Left lobe of liver (tissue), 2 donors: ENCODE results near the gene RBM20. TPM values are rescaled to one million over a fixed set of nuclear protein-coding genes. Genes with fewer than 3 reads are reported as not detected.
A peak's percentile ranks its signal among the peaks of the same experiment; 100 is the strongest.
"Not testable (repeated sequence)": the region's sequence is repeated elsewhere in the genome, so short reads cannot be mapped to it uniquely, and the experiment has no call there.

Source experiments
- ATAC-seq: fragments of 200-7000 bp; cut with Tn5 transposase; one replicate; pipeline ENCODE4 v1.9.1; 2020; ENCODE audit warnings: mild to moderate bottlenecking, moderate library complexity
- DNase-seq: peaks from one replicate; pipeline ENCODE4 v3.0.0-alpha.2; 2020; ENCODE audit warnings: low spot score
- total RNA-seq: library from RNA; stranded (reverse); gene quantifications from one replicate; pipeline ENCODE4 v1.2.1, GENCODE V29; 2021
- donor health status: DM: no; HTN: no; CAD: no; lungs with moderate emphysema.
- donor health status: DM: no; HTN: yes; CAD: no.

Gene RBM20
- total RNA-seq, 1 donor from 2014 or later, result 0.33 TPM

DNA sequence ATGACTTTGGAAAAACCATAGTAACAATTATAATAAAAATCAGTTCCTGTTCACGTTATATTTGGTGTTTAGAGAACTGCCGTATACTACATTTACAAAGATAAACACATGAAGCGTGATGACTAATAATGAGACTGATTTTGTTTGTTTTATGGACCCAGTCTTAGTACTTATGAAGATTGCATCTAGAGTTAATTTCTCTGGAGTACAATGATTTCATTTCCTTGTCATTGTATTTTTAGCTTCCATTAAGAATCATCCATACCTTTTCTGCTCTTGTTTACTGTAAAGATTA is 2.9 kb downstream of the RBM20 start:
- no peak for ATAC-seq
- no peak for DNase-seq

DNA sequence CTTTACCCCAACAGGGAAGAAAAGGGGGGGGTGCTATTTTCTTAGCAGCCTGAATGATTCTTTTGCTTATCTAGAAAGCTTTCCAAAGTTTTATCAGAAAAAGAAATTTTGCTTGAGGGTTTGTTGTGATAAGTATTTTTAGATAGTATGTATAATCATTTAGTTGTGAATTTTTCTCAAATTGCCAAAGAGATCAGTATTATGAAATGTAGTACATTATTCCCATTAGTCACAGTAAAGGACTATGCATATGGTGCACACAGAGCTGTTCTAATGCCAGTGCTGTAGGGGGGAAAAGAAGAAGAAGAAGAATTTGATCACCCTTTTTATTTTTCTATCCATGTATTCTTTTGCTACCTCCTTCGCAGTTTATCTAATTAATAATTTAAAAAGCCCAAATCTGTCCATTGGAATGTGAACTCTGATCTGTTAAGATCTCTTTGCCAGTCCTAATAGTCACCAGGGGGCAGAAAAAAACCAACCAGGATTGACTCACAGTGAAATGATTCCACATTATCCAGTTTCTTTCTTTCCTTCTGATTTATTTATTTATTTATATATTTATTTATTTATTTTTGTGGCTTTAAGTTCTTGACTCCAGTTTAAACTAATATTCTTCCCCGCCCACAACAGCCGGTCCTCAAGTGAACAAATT is 4.7 kb downstream of the RBM20 start:
- ATAC-seq (peak; percentile 33), DNase-seq (no peak)

DNA sequence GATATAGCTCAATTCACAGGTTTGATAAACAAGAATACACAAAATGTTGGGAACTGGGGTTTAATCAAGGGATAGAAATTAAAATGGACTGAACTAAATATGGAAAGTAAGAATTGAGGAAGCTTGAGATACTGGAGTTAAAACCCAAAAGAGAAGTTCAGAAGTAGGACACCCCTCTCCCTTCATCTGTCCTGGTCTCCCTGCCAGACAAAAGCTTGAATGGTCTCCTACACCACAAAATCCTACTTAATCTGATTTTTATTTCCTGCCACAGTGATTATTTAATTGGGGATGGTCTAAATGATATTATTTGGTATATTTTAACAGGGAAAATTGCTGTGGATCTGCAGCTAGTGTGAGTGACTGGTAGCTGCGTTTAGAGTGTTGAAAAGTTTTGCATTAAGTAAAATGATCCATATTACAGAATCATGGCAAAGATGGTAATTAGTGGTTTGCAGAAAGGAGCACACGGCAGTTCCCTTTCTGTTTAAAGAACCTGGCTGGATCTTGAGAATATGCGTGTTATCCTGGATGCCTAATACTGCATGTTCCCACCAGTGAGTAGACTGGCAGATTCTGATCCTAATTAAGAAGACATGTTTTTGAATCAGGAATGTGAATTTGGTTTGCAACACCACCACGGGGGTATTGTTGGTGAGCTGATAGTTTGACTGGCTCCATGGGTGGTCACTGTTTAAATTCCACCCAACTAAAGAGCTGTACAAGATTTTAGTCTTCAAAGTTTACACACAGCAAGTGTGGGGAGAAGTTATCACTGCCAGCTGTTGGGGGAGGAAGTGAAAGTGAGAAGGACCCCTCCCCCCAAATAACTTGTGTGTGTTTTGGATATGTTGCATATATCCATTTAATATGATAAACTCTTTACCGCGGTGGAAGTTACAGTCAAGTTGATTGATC is 5.5 kb downstream of the RBM20 start:
- DNase-seq (no peak), ATAC-seq (no peak)

DNA sequence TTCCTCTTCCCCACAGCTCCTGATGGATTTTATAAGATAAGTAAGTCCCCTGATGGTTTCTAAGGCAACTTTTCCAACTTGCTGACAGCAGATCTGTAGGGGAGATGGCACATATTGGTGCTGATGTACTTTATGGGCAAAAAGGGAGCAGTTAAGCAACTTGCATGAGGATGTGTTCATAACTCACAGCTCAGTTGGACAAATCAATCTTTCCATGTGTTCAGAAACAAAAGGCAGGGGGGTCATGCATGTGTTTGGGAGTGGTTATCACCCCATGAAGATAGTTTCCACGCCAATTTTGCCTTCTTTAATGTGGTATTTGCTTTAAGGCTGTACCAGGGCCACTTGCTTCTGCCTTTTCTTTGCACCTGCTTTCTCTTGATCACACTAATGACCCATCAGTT is 6.1 kb downstream of the RBM20 start:
- ATAC-seq, result no peak

DNA sequence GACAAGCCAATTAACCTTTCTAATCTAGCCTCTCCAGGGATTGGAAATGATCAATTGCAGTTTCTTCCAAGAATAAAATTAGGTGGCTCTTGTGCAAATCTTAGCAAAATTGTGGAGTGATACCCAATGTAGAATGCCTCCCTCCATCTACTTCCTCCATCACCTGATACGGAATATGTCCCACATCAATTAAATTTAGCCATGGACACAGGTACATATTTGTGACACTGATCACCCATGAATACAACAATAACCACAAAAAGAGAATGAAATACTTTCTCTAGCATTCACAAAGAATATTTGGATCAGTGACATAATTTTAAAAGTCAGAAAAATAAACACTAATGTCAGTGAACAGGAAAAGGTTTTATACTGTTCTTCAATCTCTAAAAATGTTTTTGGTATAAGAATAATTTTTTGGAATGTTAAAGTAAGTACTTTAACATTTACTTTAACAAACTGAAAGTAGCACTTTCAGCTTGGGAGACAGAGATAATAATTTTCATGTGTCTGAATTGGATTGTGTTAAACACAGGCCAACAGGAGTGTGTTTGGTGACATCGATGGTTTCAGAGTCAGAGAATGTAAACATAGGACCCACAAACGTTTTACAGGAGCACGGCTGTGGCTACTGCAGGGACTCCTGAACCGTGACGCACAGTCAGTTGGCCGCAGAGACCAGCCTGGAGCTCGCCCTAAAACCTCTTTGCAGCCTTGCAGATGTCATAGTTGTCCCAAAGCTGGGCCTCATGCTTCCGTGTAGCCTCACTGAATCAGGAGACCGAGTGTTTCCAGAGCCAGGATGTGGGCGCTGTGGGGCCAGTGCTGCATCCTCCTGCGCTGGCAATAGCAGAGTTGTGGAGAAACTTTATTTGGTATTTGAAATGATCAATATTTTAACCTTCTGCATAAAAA is 7.2 kb downstream of the RBM20 start:
- DNase-seq (no peak), ATAC-seq (no peak)

More for the DNA sequence above, 6.1 kb downstream of the RBM20 start:
- no peak for DNase-seq

DNA sequence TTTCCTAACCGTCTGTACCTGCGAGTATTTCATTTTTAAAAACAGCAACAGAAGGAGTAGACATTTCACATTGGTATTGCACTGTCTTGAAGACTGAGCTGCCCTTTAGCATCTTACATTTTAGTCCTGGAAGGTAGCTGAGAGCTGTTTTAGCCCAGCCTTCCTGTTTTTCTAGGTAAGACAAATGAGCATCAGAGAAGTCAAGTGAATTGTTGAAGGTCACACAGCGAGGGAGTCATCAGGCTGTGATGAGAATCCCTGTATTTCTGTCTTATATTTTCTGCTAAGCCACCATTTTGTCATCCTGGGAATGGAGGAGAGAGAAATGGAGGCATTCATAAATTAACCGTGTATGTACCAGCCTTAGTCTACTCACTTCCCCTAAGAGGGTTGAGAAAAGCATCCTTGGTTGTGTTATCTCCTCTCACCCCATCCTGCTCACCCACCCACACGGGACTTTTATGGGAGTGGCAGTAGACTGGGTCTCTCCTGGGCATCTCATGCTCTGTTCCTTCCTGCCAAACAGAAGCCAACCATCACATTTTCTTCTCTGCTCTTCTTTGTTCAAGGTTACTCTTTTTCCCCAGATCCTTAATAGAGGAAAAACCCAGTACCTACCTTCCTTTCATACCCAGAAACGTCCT is 8.5 kb downstream of the RBM20 start:
- no peak for ATAC-seq
- no peak for DNase-seq

DNA sequence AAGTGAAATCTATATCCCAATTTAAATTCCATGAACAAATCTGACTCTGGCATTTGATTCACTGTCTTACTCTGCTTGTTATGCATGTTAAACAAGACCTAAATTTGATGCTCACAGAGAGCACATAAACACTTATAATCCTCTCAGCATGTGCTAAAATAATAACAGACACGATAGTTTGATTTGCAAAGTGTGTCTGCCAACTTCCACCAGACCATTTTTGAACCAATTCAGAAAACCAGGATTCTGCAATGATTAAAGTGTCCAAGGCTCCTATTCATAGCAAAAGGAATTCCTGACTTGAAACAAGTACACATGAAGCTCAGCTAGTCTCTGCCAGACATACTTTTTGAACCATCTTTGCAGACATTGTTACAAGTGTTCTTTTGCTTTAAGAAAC is 11.2 kb downstream of the RBM20 start:
- no peak for DNase-seq
- ATAC-seq, result no peak

DNA sequence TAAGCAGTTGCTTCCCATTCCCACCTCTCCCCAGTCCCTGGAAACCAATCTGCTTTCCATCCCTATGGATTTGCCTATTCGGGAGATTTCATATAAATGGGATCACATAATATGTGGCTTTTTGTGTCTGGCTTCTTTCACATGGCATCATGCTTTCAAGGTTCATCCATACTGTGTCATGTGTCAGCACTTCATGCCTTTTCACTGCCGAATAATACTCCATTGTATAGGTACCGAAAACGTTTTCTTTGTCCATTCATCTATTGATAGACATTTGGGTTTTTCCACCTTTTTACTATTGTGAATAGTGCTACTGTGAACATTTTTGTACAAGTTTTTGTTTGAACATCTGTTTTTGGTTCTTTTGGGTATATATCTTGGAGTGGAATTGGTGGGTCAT is 12.5 kb downstream of the RBM20 start:
- DNase-seq (no peak), ATAC-seq (no peak)

DNA sequence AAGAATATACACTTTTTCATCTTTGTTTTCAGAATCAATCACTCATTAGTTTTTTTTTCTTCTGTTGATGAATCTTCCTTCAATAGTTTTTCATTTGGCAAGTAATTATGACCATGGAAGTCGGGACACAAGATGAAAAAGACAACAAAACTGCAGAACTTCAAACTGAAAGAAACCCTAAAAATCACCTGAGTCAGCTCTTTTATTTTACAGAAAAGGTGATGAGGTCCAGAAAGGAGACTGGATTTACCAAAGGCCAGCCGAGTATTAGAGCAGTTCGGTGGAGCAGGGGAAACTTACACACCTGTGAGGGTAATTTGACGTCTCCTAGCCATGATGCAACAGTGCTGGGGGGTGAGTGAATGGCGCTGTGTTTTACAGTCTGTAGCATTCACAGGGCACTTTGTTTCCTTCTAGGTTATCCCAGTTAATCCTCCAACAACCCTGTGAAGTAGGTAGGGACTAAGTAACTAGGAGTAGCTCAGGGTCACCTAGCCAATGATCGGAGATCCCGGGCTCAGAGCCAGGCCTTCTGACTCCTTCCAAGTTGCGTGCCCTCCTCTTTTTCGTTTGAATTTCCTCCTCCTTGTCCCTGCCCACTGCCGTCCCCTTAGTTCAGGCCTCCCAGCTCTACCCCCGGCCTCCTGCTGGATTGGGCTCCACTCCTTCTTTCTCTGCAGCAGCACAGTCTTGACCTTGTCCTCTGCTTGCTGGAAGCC is 14.0 kb downstream of the RBM20 start:
- no peak for DNase-seq
- no peak for ATAC-seq

DNA sequence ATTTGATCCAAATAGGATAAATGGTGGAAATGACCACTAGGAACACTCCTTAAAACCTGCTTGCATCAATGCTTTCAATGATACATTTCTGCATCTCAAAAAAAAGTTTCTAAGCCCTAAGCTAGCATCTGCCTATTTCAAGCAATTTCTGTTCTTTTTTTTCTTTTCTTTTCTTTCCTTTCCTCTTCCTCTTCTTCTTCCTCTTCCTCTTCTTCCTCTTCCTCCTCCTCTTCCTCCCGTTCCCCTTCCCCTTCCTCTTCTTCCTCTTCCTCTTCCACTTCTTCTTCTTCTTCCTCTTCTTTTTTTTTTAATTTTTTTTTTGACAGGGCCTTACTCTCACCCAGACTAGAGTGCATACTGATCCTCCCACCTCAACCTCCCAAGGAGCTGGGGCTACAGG is 15.4 kb downstream of the RBM20 start:
- ATAC-seq (no peak), DNase-seq (no peak)

DNA sequence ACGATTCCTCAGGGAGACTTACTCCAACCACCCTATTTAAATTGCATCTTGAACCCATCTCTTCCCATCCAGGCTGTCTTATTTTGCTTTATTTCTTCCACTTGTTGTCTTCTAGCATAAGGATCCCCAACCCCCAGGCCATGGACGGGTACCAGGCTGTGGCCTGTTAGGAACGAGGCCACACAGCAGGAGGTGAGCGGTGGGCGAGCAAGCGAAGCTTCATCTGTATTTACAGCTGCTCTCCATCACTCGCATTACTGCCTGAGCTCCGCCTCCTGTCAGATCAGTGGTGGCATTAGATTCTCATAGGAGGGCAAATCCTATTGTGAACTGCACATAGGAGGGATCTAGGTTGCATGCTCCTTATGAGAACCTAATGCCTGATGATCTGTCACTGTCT is 16.2 kb downstream of the RBM20 start:
- not testable (repeated sequence) for DNase-seq, ATAC-seq

DNA sequence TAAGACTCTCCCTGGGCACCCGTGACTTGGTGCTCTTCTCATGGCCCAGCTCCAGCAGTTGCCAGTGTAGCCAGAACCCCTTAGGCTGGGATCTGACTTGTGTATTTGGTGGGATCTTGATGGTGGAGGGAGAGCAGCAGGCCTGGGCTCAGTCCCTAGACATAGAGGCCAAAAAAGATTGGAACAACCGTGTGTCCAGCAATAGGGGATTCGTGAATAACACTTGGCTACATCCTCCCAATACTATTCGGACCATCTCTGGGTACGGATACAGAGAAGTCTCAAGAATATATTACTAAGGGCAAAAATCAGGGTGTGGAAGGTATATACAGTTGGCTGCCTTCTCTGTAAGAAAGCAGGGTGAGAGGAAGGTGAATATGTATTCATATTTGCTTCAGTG is 17.2 kb downstream of the RBM20 start:
- no peak for DNase-seq
- ATAC-seq, result no peak

DNA sequence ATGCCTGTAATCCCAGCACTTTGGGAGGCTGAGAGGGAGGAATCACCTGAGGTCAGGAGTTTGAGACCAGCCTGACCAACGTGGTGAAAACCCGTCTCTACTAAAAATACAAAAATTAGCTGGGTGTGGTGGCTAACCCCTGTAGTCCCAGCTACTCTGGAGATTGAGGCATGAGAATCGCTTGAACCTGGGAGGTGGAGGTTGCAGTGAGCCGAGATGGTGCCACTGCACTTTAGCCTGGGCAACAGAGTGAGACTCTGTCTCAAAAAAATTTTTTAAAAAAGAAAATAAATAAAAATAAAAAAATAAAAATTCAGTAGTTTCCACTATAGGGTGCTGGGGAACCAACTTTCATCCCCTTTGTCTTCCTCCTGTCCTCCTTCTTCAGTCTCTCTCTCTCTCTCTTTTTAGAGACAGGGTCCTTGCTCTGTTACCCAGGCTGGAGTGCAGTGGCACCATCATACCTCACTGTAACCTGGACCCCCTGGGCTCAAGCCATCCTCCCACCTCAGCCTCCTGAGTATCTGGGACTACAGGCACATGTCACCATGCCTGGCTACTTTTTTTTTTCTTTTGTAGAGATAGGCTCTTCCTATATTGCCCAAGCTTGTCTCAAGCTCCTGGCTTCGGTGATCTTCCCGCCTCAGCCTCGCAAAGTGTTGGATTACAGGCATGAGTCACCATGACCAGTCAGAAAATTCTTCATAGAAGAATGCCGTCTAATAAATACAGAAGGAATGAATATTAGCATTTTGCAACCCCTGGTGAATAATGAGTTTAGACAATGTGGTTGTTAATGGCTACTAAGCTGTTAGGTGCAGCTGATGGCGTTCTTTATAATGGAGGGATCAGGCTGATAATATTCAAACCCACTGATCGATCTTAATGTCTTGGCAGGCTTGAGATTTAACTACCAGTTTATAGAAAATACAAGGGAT is 20.6 kb downstream of the RBM20 start:
- ATAC-seq, result no peak
- DNase-seq, result no peak

DNA sequence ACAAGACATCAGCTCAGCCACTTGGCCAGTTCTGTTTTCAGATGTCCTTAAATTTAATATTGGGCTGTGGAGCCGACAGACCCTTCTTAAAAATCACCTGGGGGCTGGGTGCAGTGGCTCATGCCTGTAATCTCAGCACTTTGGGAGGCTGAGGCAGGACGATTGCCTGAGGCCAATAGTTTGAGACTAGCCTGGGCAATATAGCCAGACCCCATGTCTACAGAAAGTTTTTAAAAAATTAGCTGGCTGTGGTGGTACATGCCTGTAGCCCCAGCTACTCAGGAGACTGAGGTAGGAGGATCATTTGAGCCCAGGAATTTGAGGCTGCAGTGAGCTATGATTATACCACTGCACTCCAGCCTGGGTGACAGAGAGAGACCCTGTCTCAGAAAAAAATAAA is 22.1 kb downstream of the RBM20 start:
- not testable (repeated sequence) for DNase-seq, ATAC-seq

DNA sequence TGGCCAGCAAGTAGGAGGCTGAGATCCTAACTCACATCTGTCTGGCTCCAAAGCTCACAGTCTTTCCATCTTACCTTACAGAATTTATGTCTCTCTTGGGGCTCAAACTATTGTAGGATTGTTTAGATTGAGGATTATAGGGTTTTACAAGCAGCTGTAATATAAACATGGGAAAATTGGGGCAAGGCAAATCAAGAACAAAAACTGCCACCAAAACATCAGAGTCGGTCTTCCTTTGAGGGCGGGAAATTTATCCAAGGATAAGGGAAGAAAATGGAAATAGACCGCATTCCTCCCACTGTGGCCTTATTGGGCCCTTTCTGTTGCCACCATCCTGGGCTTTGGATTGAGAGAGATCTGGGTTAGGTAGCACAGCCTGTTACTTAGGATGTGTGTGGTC is 22.5 kb downstream of the RBM20 start:
- DNase-seq (no peak), ATAC-seq (no peak)

DNA sequence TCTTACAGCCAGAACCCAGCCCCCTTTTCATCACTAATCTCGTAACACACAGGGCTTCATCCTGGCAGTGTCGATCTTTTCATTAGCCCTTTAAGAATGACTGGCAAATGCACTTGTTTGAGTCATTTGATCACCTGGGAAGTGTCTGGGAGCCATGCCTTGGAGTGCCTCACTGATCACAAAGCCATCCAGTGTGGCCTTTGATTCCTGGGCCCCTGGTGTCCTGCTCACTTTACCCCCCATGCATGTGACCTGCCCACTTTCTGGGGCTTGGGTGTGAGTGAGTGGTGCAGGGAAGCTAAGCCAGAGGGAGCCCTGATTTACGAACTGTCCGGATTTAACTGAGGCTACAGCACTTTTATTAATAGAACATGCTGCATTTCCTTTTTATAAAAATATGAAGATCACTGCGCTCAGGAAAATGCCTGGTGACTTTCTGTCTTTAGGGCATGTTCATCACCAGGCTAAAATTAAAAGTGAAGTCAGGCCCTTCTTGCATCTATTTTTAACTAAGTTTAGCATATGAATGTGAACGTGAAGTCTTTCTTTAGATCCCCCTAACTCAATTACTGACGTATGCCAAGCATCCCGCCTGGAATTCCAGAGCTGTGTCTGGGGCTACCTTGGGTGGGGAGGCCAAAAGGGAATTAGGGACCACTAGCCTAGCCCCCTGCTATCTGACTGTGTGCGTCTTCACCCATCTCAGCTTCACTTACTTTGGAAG is 23.6 kb downstream of the RBM20 start:
- ATAC-seq (no peak), DNase-seq (no peak)

DNA sequence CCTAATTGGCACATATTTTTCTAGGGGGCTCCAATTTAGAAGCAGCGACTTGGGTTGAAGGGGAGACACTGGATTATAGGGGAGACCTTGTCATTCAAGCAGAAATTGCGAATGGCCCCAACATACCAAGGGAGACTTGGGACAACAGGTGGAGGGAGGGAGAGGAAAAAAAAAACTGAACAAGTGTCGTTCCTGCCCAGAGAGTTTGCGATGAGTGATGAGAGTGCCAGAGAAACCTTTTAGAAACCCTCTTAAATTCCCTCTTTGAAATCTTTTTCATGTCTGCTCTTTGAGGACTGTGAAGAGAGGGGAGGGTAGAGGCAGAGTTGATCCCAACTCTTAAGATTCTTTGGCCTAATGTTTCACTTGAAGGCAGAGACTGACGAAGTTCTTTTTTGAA is 24.3 kb downstream of the RBM20 start:
- no peak for ATAC-seq
- no peak for DNase-seq

DNA sequence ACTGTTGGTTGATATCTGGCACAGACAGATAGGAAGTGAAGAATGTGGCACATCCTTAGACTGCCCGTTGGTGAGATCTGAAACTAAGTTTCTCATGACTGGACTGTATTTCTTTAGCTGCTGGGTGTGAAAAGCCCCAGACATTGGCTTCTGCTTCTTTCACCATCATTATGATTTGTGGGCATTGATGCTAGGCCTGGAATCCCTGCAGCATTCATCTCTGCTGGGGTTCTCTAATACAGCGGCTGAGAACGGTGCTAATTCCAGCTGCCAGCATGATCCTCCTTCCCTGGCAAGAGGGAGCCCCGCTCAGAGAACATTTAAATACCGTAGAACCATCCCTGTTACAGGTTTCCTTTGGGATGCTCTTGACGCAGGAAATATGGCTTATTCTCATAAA is 26.2 kb downstream of the RBM20 start:
- DNase-seq (no peak), ATAC-seq (no peak)
